Measurements from ENCODE around the gene S100A8.

Gene S100A8

DNA sequence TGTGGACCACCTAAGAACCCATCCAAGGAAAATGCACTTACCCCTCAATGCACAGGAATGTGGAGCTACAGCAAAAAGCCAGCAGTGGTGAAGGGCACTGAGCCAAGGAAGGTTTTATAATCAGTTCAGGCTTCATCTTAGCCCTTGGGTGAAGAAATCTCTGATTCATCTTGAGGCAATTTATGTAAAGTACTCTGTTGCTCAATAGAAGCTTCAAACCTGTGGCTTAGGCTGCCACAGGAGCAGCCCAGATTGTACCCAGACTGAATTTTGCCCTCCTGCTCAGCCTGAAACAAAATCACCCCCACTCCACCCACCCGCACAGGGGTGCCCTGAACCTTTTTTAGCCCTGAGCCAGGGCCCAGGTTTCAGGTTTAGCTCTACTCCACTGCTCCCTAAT is 15.4 kb downstream of the S100A8 start, which contains the start of gene S100A12:
TSS of gene S100A12 (minus strand) at position 111 of the 400 bp plus-strand sequence. CDS start 1,029 bp downstream, outside the sequence.
- TF ChIP-seq, protein P1, sequence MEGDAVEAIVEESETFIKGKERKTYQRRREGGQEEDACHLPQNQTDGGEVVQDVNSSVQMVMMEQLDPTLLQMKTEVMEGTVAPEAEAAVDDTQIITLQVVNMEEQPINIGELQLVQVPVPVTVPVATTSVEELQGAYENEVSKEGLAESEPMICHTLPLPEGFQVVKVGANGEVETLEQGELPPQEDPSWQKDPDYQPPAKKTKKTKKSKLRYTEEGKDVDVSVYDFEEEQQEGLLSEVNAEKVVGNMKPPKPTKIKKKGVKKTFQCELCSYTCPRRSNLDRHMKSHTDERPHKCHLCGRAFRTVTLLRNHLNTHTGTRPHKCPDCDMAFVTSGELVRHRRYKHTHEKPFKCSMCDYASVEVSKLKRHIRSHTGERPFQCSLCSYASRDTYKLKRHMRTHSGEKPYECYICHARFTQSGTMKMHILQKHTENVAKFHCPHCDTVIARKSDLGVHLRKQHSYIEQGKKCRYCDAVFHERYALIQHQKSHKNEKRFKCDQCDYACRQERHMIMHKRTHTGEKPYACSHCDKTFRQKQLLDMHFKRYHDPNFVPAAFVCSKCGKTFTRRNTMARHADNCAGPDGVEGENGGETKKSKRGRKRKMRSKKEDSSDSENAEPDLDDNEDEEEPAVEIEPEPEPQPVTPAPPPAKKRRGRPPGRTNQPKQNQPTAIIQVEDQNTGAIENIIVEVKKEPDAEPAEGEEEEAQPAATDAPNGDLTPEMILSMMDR (IDR thresholded peaks at IDR 0.05; ENCODE audit: borderline replicate concordance, insufficient read depth, low read depth, low read length): no peak
- no peak within 1 kb of the TSS for H3K4me3 ChIP-seq (ENCODE audit: low read depth, low read length)

DNA sequence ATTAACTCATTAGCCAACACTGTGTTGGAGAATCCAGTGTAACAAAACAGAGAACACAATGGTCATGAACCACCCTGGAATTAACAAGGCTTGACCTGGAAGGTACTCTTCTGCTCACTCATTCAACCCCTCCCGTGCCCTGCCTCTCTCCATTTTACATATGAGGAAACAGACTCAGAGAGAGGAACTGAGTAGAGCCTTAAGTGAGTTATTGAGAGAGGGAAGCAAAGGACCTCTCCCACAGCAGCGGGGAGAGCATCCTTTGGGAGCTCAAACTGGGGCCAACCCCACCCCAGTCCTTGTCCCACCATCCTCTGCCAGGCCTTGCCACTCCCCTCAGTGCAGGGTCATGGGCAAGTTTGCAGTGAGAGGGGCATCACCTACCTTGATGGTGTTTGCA is 16.8 kb downstream of the S100A8 start:
- no peak overlapping the region for H3K4me3 ChIP-seq (ENCODE audit: low read depth, low read length)
- TF ChIP-seq, protein P1 (IDR thresholded peaks at IDR 0.05; ENCODE audit: borderline replicate concordance, insufficient read depth, low read depth, low read length): no peak

DNA sequence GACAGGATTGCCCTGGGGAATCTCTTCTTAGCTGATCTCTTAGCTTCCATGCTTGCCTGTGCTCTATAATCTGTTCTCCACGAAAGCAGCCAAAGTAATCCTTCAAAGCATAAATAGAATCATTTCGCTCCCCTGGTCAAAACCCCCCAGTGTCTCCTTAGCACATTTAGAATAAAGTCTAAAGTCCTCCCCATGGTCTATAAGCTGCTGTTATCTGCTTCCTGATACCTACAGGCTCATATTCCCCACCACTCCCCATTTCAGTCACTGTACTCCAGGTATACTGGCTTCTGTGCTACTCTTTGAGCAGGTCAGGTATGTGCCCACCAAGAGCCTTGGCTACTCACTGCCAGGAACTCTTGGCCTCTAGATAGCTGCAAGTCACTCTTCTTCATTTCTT is 18.3 kb downstream of the S100A8 start:
- H3K4me3 ChIP-seq (ENCODE audit: low read depth, low read length): no peak overlapping the region
- TF ChIP-seq, protein P1 (IDR thresholded peaks at IDR 0.05; ENCODE audit: borderline replicate concordance, insufficient read depth, low read depth, low read length): no peak

DNA sequence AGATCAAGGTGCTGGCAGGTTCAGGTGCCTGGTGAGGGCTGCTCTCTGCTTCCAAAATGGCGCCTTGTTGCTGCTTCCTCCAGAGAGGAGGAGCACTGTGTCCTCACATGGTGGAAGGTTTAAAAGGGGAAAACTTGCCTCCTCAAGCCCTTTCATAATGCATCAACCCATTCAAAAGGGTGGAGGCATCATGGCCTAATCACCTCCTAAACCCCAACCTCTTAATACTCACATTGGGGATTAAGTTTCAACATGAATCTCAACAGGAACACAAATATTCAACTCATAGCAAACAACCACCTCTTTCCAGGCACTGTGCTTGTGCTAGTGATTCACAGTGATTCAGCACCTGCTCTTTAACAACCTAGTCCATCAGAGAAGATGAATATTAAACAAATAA is 19.6 kb downstream of the S100A8 start:
- TF ChIP-seq, protein P1 (IDR thresholded peaks at IDR 0.05; ENCODE audit: borderline replicate concordance, insufficient read depth, low read depth, low read length): no peak
- H3K4me3 ChIP-seq (ENCODE audit: low read depth, low read length): no peak overlapping the region

DNA sequence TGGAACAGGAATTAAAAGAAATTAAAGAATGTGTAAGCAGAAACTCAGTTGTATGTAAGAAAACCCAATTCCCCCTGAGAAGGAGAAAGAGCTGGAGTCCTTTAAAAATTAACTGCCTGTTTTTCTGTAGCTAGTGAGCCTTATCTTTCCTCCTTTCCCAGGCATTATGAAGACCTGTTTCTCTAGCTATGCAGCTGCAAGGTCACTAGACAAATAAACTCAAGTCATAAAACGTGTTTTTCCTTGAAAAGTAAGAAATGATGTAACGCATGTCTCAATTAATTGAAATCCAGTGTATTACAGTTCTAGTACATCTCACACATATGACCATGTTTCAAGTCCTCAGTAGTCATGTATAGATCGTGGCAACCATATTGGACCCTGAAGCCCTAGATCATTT is 20.7 kb downstream of the S100A8 start:
- TF ChIP-seq, protein P1 (IDR thresholded peaks at IDR 0.05; ENCODE audit: borderline replicate concordance, insufficient read depth, low read depth, low read length): no peak
- H3K4me3 ChIP-seq (ENCODE audit: low read depth, low read length): no peak overlapping the region

DNA sequence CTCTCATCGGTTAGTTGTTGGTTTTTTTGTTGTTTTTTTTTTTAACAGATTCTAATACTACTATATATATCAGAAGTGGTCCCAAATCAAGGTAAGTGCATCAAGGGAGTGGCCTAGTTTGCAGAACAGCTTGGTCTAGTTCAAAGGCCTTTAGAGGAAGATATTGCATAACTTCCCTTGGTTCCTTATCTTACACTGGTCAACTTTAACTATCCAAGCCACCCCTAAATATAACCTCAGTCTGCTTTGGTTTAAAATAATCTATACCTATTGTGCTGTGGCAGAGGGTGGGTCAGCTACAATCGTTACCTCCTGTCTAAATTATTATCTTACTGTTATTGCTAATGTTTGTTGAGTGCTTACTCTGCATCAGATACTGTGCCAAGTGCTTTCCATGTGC is 22.4 kb downstream of the S100A8 start:
- H3K4me3 ChIP-seq (ENCODE audit: low read depth, low read length): no peak overlapping the region
- TF ChIP-seq, protein P1 (IDR thresholded peaks at IDR 0.05; ENCODE audit: borderline replicate concordance, insufficient read depth, low read depth, low read length): no peak

DNA sequence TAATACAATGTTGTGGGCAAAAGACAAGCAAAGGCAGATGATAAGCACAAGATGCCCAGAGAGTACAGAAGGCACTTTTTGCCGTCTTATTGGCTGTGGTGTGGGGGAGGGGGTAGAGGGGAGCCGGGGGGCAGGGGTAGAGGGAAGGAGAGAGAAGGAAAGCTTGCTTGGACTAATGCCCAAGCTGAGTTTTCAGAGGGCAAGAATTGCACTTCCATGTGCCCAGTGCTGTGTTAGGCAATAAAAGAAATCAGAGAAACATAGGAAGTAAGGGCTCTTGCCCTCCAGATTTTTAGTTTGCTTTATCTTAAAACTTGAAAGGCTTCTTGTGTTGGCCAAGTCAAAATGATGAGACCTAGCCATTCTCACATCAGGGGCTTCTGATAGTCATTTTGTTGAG is 23.8 kb downstream of the S100A8 start:
- TF ChIP-seq, protein P1 (IDR thresholded peaks at IDR 0.05; ENCODE audit: borderline replicate concordance, insufficient read depth, low read depth, low read length): no peak
- H3K4me3 ChIP-seq (ENCODE audit: low read depth, low read length): no peak overlapping the region

Data from GM12875 (cell line).